Mucosa of rectum (tissue), 2 donors: ENCODE measurements around the gene CRCP.
"Not testable (repeated sequence)": the region's sequence is repeated elsewhere in the genome, so short reads cannot be mapped to it uniquely, and the experiment has no call there.

ENCODE experiments used
- H3K27ac ChIP-seq, 2 donors: one replicate each; pipeline ENCODE4 v1.7.0; 2013; ENCODE audit warnings: inconsistent platforms in 2 of 2, low read depth in 2 of 2, low read length in 2 of 2
- H3K27me3 ChIP-seq, 2 donors: one replicate each; pipeline ENCODE4 v1.7.0; 2013; ENCODE audit warnings: low read length in 2 of 2; ENCODE audit not compliant: control insufficient read depth in 2 of 2, insufficient read depth in 2 of 2
- H3K36me3 ChIP-seq, 2 donors: one replicate each; pipeline ENCODE4 v1.7.0; 2013; ENCODE audit warnings: low read length in 2 of 2; ENCODE audit not compliant: control insufficient read depth in 2 of 2, insufficient read depth in 2 of 2
- H3K4me1 ChIP-seq, 2 donors: one replicate each; pipeline ENCODE4 v1.7.0; 2013; ENCODE audit warnings: low read length in 2 of 2, mild to moderate bottlenecking in 1 of 2; ENCODE audit not compliant: control insufficient read depth in 2 of 2, insufficient read depth in 2 of 2
- H3K4me3 ChIP-seq, 2 donors: one replicate each; pipeline ENCODE4 v1.7.0; 2013; ENCODE audit warnings: low read length in 2 of 2
- H3K9ac ChIP-seq, 2 donors: one replicate each; pipeline ENCODE4 v1.7.0; 2013; ENCODE audit warnings: low read length in 2 of 2, low read depth in 1 of 2, mild to moderate bottlenecking in 1 of 2
- H3K9me3 ChIP-seq, 2 donors: one replicate each; pipeline ENCODE4 v1.7.0; 2013; ENCODE audit warnings: low read length in 2 of 2; ENCODE audit not compliant: control insufficient read depth in 2 of 2
- donor health status: healthy.
- donor health status: Normal muscosa, but diverticular disease.

CRCP gene

GRCh38 chr7:66105263-66105748 lies 9.3 kb upstream of the CRCP start:
- H3K27me3 ChIP-seq: no peaks in the 10 kb centered on the region
- H3K4me1 ChIP-seq: no peaks in the 10 kb centered on the region
- no peaks in the 10 kb centered on the region for H3K36me3 ChIP-seq
- no peak overlapping the region for H3K27ac ChIP-seq
- H3K9me3 ChIP-seq: no peaks in the 10 kb centered on the region
- H3K4me3 ChIP-seq: no peak overlapping the region
- no peak overlapping the region for H3K9ac ChIP-seq

GRCh38 chr7:66108410-66108809 lies 6.2 kb upstream of the CRCP start:
- H3K27me3 ChIP-seq, H3K4me3 ChIP-seq, H3K4me1 ChIP-seq, H3K27ac ChIP-seq, H3K9ac ChIP-seq, H3K36me3 ChIP-seq, H3K9me3 ChIP-seq: not testable (repeated sequence)

DNA sequence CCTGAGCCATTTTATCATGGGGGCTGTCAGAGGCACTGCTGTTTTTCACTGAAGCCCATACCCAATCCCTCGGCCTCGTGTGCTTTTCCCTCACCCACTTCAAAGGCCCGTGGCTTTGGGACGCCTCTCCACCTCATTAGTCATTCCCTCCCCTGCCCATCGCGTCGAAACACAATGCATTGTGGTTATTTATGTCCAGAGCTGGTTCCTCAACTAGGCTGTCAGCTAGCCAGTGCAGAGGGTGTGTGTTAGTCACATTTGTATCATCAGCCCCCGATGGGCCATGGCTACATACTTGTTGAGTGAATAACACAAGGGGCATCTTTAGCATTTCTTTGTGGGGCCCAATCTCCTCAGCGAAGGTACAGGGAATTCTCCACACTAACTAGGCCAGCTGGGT lies 3.8 kb upstream of the CRCP start:
- Histone ChIP-seq H3K27me3 (no peaks in the 10 kb centered on the region), H3K4me3 (no peak overlapping the region), H3K9ac (no peak overlapping the region), H3K36me3 (no peaks in the 10 kb centered on the region), H3K9me3 (no peaks in the 10 kb centered on the region), H3K27ac (no peak overlapping the region), H3K4me1 (peaks cover 6 to 7% of the 10 kb centered on the region in 2 donors)

DNA sequence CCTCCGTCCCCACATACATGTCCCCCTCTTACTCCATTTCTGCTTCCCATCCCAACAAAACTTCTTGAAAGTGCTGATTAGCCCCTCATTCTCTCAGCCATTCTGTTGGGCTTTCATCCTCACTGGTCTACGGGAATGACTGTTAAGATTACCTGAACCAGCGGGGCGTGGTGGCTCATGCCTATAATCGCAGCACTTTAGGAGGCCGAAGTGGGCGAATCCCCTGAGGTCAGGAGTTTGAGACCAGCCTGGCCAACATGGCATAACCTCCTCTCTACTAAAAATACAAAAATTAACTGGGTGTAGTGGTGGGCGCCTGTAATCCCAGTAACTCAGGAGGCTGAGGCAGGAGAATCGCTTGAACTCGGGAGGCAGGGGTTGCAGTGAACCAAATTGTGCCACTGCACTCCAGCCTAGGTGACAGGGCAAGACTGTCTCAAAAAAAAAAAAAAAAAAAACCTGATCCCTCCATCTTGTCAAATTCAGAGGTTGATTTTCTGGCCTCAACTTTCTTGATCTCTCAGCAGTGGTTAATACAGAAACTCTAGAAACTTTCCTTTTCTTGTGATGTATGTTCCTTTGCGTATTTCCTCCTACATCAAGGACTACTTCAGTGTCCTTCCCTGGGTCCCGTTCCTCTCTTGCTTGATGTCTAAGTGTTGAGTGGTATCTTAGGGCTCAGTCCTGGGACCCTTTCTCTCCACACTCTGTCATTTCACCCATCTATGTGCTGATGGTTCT lies 2.2 kb downstream of the CRCP start:
- not testable (repeated sequence) for H3K9me3 ChIP-seq, H3K27ac ChIP-seq, H3K9ac ChIP-seq, H3K27me3 ChIP-seq, H3K4me3 ChIP-seq
- Histone ChIP-seq H3K36me3 (peaks cover 4 to 11% of the 10 kb centered on the region in 2 donors), H3K4me1 (peaks cover 14 to 22% of the 10 kb centered on the region in 2 donors)

DNA sequence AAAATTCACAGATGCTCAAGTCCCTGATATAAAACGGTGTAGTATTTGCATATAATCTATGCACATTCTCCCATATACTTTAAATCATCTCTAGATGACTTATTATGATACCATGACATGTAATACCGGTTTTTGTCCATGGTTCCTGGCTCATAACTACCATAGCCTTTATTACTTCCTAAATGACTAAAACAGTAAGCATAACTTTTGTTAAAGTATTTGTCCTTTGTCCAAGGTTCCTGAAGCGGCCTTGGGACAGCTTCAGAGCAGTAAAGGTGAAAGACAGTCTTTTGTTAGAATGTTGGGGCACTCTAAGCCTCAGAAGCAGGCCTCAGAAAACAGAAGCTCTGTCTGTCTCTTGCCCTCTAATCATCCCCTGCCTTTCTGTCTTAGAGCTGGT lies 4.0 kb downstream of the CRCP start:
- Histone ChIP-seq H3K27me3 (no peaks in the 10 kb centered on the region), H3K9me3 (no peaks in the 10 kb centered on the region), H3K4me3 (no peak overlapping the region), H3K36me3 (peaks cover 5 to 11% of the 10 kb centered on the region in 2 donors), H3K9ac (no peak overlapping the region), H3K27ac (no peak overlapping the region), H3K4me1 (peaks cover 14 to 22% of the 10 kb centered on the region in 2 donors)

DNA sequence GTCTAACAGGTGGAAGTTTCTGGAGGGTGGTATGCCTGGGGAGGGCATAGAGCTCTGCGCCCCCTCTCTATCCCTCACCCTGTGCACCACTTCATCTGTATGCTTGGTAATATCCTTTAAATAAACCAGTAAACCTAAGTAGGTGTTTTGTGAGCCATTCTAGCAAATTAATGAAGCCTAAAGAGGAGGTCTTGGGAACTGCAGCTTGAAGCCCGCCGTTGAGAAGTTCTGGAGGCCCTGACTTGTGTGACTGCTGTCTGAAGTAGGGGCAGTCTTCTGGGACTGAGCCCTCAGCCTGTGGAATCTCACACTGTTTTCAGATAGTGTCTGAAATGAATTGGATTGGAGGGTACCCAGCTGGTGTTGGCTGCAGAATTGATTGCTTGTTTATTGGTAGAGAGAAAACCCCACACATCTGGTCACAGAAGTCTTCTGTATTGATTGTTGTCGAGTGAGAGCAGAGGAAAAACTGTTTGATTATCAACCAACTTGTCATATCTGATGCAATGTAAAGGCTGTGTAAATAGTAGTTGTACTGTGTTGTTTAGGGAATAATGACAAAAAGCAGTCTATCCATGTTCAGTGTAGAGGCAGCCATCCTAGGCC lies 4.7 kb downstream of the CRCP start:
- H3K9me3 ChIP-seq: no peaks in the 10 kb centered on the region
- no peaks in the 10 kb centered on the region for H3K27me3 ChIP-seq
- peaks cover 14 to 22% of the 10 kb centered on the region in 2 donors for H3K4me1 ChIP-seq
- H3K9ac ChIP-seq: no peak overlapping the region
- H3K4me3 ChIP-seq: no peak overlapping the region
- peaks cover 5 to 11% of the 10 kb centered on the region in 2 donors for H3K36me3 ChIP-seq
- no peak overlapping the region for H3K27ac ChIP-seq

- no peaks in the 10 kb centered on the region for H3K27me3 ChIP-seq
Observed at GRCh38 chr7:66123175-66123528, 8.5 kb downstream of the CRCP start.

DNA sequence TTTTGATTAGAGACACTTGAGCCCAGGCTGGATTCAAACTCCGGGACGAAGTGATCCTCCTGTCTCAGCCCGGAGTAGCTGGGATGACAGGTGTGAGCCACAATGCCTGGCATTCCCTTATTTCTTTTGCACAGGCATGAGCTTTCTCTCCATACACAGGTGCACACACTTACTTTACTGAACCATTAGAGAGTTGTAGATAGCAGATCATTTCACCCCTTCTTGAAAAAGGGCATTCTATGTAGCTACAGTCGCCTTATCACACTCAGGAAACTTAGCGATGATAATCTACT lies 9.9 kb downstream of the CRCP start:
- H3K27ac ChIP-seq, H3K4me1 ChIP-seq, H3K4me3 ChIP-seq: not testable (repeated sequence)

More at GRCh38 chr7:66123175-66123528, 8.5 kb downstream of the CRCP start:
- Histone ChIP-seq H3K4me3 (no peak overlapping the region), H3K36me3 (peaks cover 5 to 8% of the 10 kb centered on the region in 2 donors), H3K9ac (no peak overlapping the region), H3K4me1 (peaks cover 0 to 1% of the 10 kb centered on the region in 2 donors), H3K27ac (no peak overlapping the region), H3K9me3 (no peaks in the 10 kb centered on the region)

DNA sequence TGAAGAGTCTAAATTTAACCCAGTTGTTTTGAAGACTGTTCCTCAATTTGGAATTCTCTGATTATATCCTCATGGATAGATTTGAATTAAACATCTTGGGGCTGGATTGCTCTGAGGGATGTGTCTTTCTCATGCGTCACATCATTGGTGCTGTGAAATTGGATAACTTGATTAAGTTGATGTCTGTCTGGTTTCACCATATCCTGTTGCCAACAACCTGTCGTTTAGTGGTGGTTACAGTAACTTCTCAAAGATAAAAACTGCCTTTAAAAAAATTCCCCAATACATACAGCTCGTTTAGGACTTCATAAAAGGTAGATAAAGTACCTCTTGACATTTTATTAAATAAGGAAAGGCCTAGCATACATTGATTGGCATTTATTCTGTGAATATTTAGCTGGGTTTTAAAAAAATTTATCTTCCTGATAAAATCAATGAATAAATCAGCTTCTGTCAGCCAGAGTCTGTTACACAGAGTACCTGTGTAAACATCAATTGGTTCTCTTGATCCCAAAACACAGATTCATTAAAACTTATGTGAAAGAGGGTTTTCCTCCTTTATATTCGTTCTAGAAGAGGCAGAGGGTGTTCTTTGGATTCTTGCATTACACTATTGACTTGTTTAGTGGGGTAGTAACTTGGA lies 10.5 kb downstream of the CRCP start:
- Histone ChIP-seq H3K27ac (no peak overlapping the region), H3K9me3 (no peaks in the 10 kb centered on the region), H3K4me3 (no peak overlapping the region), H3K36me3 (peaks cover 4 to 5% of the 10 kb centered on the region in 2 donors), H3K9ac (no peak overlapping the region), H3K27me3 (no peaks in the 10 kb centered on the region), H3K4me1 (no peaks in the 10 kb centered on the region)

More for the DNA sequence above, 9.9 kb downstream of the CRCP start:
- not testable (repeated sequence) for H3K9me3 ChIP-seq, H3K27me3 ChIP-seq, H3K36me3 ChIP-seq, H3K9ac ChIP-seq

GRCh38 chr7:66125781-66126352 lies 11.2 kb downstream of the CRCP start:
- H3K36me3 ChIP-seq, H3K4me3 ChIP-seq, H3K27me3 ChIP-seq, H3K4me1 ChIP-seq, H3K9me3 ChIP-seq, H3K9ac ChIP-seq, H3K27ac ChIP-seq: not testable (repeated sequence)
